ENCODE data around the gene ATP2B1. TPM values are rescaled to one million over a fixed set of nuclear protein-coding genes. Genes with fewer than 3 reads are reported as not detected.

Gene ATP2B1
- total and polyA plus RNA-seq, 2 of the 13 experiments (the other 11 are each of a cell fraction or from before 2014, with no cell fraction given) = 12.1 to 60.2 TPM

DNA sequence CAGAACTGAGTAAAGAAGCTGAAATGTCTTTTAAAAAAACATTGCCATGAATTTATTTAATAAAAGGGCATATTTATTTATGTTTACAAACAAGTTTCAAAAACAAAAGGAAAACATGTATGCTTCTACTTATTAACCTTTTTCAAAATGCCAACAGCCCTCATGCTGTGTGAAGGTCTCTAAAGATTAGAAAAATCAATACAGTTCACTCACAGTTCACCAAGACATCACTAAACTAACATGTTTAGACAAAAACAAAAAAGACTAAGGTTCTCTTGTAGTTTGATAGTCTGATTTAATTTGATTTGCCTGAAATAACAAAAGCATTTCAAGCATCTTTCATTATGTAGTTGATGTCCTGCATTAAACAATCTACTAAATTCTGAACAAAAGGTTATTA is 118.9 kb downstream of the ATP2B1 start (continued):
- TF ChIP-seq ZKSCAN8 (CRISPR knock-in tag; IDR thresholded peaks at IDR 0.05; ENCODE audit: borderline replicate concordance) (no peak), ZNF720 (CRISPR knock-in tag; IDR thresholded peaks at IDR 0.05) (no peak), ZNF10 (CRISPR knock-in tag; IDR thresholded peaks at IDR 0.05; ENCODE audit: borderline replicate concordance, low read depth) (no peak), PAWR (CRISPR knock-in tag; IDR thresholded peaks at IDR 0.05; ENCODE audit: borderline replicate concordance) (no peak), MLLT10 (CRISPR knock-in tag; IDR thresholded peaks at IDR 0.05) (no peak), ZNF350 (CRISPR knock-in tag; IDR thresholded peaks at IDR 0.05; ENCODE audit: borderline replicate concordance, low read depth) (no peak), KAT7 (CRISPR knock-in tag; IDR thresholded peaks at IDR 0.05; ENCODE audit: borderline replicate concordance) (no peak), ZNF121 (CRISPR knock-in tag; IDR thresholded peaks at IDR 0.05) (no peak), RARA (CRISPR knock-in tag; IDR thresholded peaks at IDR 0.05) (peak; percentile 92), ONECUT2 (CRISPR knock-in tag; IDR thresholded peaks at IDR 0.05) (peak; percentile 75), CSRNP1 (CRISPR knock-in tag; IDR thresholded peaks at IDR 0.05) (no peak), ZNF264 (CRISPR knock-in tag; IDR thresholded peaks at IDR 0.05) (no peak), PHB2 (IDR thresholded peaks at IDR 0.05; ENCODE audit: partially characterized antibody) (no peak), SOX5 (CRISPR knock-in tag; IDR thresholded peaks at IDR 0.05; ENCODE audit: borderline replicate concordance) (no peak; the same call in 1 of the 2 replicates), GABPA (IDR thresholded peaks at IDR 0.05; ENCODE audit: low read depth, low read length) (no peak), GABPA (CRISPR knock-in tag; IDR thresholded peaks at IDR 0.05; ENCODE audit: low read depth) (no peak), PTBP1 (IDR thresholded peaks at IDR 0.05; ENCODE audit: low read depth, low read length, poor library complexity, severe bottlenecking) (no peak), ZNF496 (CRISPR knock-in tag; IDR thresholded peaks at IDR 0.05; ENCODE audit: insufficient replicate concordance) (no peak), ATF3 (CRISPR knock-in tag; IDR thresholded peaks at IDR 0.05) (no peak), ZNF253 (CRISPR knock-in tag; IDR thresholded peaks at IDR 0.05; ENCODE audit: borderline replicate concordance) (no peak), WIZ (CRISPR knock-in tag; IDR thresholded peaks at IDR 0.05) (no peak), FOXM1 (CRISPR knock-in tag; IDR thresholded peaks at IDR 0.05) (no peak), ZNF431 (CRISPR knock-in tag; IDR thresholded peaks at IDR 0.05; ENCODE audit: borderline replicate concordance, low read depth) (no peak), ZBTB21 (CRISPR knock-in tag; IDR thresholded peaks at IDR 0.05) (no peak), ZBTB7B (CRISPR knock-in tag; IDR thresholded peaks at IDR 0.05) (no peak)
- TF ChIP-seq, protein P1, sequence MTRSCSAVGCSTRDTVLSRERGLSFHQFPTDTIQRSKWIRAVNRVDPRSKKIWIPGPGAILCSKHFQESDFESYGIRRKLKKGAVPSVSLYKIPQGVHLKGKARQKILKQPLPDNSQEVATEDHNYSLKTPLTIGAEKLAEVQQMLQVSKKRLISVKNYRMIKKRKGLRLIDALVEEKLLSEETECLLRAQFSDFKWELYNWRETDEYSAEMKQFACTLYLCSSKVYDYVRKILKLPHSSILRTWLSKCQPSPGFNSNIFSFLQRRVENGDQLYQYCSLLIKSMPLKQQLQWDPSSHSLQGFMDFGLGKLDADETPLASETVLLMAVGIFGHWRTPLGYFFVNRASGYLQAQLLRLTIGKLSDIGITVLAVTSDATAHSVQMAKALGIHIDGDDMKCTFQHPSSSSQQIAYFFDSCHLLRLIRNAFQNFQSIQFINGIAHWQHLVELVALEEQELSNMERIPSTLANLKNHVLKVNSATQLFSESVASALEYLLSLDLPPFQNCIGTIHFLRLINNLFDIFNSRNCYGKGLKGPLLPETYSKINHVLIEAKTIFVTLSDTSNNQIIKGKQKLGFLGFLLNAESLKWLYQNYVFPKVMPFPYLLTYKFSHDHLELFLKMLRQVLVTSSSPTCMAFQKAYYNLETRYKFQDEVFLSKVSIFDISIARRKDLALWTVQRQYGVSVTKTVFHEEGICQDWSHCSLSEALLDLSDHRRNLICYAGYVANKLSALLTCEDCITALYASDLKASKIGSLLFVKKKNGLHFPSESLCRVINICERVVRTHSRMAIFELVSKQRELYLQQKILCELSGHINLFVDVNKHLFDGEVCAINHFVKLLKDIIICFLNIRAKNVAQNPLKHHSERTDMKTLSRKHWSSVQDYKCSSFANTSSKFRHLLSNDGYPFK (CRISPR knock-in tag; IDR thresholded peaks at IDR 0.05; ENCODE audit: borderline replicate concordance) = no peak
- TF ChIP-seq, protein P2, sequence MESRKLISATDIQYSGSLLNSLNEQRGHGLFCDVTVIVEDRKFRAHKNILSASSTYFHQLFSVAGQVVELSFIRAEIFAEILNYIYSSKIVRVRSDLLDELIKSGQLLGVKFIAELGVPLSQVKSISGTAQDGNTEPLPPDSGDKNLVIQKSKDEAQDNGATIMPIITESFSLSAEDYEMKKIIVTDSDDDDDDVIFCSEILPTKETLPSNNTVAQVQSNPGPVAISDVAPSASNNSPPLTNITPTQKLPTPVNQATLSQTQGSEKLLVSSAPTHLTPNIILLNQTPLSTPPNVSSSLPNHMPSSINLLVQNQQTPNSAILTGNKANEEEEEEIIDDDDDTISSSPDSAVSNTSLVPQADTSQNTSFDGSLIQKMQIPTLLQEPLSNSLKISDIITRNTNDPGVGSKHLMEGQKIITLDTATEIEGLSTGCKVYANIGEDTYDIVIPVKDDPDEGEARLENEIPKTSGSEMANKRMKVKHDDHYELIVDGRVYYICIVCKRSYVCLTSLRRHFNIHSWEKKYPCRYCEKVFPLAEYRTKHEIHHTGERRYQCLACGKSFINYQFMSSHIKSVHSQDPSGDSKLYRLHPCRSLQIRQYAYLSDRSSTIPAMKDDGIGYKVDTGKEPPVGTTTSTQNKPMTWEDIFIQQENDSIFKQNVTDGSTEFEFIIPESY (CRISPR knock-in tag; IDR thresholded peaks at IDR 0.05) = no peak
